Measurements from ENCODE around the gene LHX6. TPM values are rescaled to one million over a fixed set of nuclear protein-coding genes. Genes with fewer than 3 reads are reported as not detected.

Gene LHX6
- total RNA-seq, 1 experiment from 2014 or later, result 6.1 TPM

DNA sequence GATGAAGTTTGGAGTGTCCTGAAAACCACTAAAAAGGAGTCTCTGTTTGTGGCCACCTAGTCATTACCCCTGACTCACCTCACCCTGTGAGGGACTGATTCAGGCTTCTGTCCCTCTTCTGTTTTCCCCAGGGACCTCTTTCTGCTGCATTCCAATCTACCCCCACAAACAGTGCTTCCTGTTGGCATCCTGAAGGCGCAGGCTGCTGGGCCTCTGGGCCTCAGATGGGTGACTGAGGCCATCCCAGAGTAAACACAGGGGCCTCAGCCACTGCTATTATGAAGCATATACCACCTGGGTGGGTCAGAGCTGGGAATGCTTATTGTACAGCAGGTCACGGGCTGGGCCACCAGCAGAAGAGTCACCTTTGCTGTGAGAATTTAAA lies 49.1 kb downstream of the LHX6 start:
- H3K36me3 ChIP-seq, result no peaks in the 10 kb centered on the region
- peak; percentile 31 to 43 for DNase-seq
- H3K4me3 ChIP-seq, result no peak overlapping the region
- H3K27me3 ChIP-seq, result peaks cover 2% of the 10 kb centered on the region; the same call in 1 of the 2 replicates
- no peaks in the 10 kb centered on the region for H3K9me3 ChIP-seq (replicated peaks)
- H3K27ac ChIP-seq, result no peak overlapping the region
- peaks cover 5% of the 10 kb centered on the region; the same call in 1 of the 2 replicates for H3K4me1 ChIP-seq

DNA sequence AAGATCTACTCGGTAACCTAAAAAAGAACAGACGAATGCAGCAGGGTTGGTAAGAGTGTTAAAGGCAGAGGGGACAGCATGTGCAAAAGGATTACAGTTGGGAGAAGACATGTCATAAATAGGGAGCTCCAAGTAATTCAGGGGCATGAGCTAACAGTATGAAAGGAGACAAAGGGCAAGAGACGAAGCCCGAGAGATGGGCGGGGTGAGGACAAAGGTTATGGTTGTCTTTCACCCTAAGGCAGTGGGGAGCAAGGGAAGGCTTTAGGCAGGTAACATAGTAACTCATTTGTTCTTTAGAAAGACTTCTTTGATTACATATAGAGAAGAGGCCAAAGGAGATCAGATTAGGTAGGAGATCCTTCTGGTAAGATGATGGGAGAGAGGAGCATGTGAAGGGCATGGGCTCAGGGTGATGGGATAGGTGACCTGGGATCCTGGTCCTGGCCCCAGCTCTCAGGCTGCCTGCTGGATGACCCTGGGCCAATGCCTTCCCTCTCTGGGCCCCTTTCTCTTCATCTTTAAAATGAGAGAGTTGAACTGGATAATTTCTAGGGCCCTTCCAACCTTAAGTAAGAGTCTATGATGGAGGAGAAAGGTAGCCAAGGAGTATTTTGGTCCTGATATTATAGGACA lies 49.6 kb downstream of the LHX6 start:
- H3K27ac ChIP-seq, result no peak overlapping the region
- H3K4me1 ChIP-seq, result peaks cover 5% of the 10 kb centered on the region; the same call in 1 of the 2 replicates
- H3K36me3 ChIP-seq, result no peaks in the 10 kb centered on the region
- H3K9me3 ChIP-seq (replicated peaks), result no peaks in the 10 kb centered on the region
- no peak overlapping the region for H3K4me3 ChIP-seq
- peaks cover 2% of the 10 kb centered on the region; the same call in 1 of the 2 replicates for H3K27me3 ChIP-seq
- no peak for DNase-seq

DNA sequence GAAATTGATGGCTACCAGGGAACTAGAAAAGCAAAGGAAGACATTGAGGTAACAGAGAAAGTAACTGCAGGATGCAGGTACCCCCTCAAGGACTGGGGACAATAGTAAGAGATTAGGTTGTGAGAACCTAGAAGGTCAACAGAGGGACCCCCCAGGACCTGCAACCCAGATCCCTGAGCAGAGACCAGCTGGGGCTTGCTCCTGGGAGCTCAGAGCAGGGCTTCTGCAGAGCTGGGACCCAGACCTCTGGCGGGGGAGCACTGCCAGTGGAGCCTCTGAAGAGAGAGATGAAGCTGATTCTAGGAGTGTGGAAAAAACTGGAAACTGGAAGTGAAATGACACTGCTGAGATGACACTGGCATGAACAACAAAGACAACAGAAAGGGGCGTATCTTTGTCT lies 51.8 kb downstream of the LHX6 start:
- H3K4me3 ChIP-seq, result no peak overlapping the region
- no peak overlapping the region for H3K27ac ChIP-seq
- peaks cover 5% of the 10 kb centered on the region; the same call in 1 of the 2 replicates for H3K4me1 ChIP-seq
- no peaks in the 10 kb centered on the region for H3K36me3 ChIP-seq
- peaks cover 6% of the 10 kb centered on the region; the same call in 1 of the 2 replicates for H3K27me3 ChIP-seq
- H3K9me3 ChIP-seq (replicated peaks), result no peaks in the 10 kb centered on the region
- DNase-seq, result no peak

DNA sequence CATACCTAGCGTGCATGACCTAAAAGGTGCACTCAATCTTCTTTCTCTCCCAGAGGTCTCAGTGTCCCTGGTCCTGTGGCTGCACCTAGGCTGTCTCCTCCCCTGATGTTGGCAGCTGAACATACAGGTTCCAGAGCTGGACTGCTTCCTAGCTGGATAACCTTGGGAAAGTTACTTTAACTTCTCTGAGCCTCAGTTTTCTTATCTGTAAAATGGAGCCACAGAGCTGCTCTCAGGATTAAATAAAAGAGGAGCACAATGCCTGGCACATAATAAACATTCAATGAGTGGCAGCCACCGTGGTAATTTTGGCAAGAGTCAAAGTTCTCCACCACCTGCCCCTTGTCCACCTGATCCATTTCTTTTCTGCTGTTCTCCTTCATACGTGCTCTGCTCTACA lies 55.1 kb downstream of the LHX6 start:
- Histone ChIP-seq H3K27me3 (peaks cover 13% of the 10 kb centered on the region), H3K36me3 (no peaks in the 10 kb centered on the region), H3K4me1 (no peaks in the 10 kb centered on the region), H3K4me3 (no peak overlapping the region), H3K27ac (no peak overlapping the region), H3K9me3 (replicated peaks) (no peaks in the 10 kb centered on the region)
- no peak for DNase-seq

DNA sequence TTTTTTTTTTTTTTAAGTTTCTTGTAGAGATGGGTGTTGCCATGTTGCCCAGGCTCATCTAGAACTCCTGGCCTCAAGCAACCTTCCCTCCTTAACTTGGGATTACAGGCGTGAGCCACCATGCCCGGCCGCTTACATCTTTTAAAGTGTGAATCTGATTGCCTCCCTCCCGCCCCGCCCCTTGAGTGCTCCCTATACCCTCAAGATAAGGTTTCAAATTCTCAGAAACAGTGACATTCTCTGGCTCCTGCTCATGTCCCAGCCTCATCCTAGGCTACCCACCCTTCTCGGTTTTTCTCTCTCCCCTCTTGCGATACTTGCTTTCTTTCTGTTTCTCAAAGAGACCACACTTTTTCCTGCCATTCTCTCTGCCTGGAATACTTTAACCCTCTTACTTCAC lies 56.6 kb downstream of the LHX6 start:
- peaks cover 13% of the 10 kb centered on the region for H3K27me3 ChIP-seq

DNA sequence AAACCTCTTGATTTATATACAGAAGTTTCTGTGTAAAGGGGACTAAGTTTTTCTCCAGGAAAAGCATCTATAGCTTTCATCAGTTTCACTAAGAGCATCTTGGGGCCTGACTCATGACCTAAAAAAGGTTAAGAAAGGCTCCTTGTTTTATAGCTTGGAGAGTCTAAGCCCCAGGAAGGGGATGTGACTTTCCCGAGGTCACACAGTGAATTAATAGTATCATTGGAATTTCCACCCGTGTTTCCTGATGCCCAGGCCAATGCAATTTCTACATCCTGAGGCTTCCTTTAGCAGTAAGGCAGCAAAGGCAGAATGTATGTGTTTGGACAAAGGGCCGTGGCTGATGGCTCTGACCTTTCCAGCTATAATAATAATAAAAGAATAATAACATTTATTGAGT lies 60.4 kb downstream of the LHX6 start:
- no peak for DNase-seq
- Histone ChIP-seq H3K27ac (no peak overlapping the region), H3K9me3 (replicated peaks) (no peaks in the 10 kb centered on the region), H3K4me3 (no peak overlapping the region), H3K36me3 (no peaks in the 10 kb centered on the region), H3K4me1 (no peaks in the 10 kb centered on the region), H3K27me3 (peaks cover 10% of the 10 kb centered on the region)

More for the DNA sequence above, 56.6 kb downstream of the LHX6 start:
- no peak for DNase-seq
- no peaks in the 10 kb centered on the region for H3K9me3 ChIP-seq (replicated peaks)
- H3K4me3 ChIP-seq, result no peak overlapping the region
- no peaks in the 10 kb centered on the region for H3K4me1 ChIP-seq
- no peak overlapping the region for H3K27ac ChIP-seq
- no peaks in the 10 kb centered on the region for H3K36me3 ChIP-seq

DNA sequence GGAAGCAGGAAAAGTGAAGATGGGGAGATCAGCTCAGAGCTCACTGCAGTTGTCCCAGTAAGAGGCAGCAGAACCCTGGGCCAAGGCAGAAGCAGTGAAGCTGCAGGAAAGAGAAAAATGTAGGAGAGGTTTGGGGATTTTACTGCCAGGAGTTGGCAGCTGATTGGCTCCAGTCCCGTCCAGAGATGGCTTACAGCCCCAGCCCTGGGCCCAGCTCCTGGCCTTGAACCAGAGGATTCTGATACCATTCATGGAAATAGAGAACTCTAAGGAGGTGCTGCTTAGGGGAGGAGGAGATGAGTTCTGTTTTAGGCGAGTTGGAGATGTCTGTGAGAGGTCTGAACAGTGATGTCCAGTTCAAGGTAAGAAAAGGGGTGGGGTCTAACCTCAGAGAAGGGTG lies 64.5 kb downstream of the LHX6 start:
- Histone ChIP-seq H3K9me3 (replicated peaks) (0 out of 2 replicates have a peak, but pooled peaks cover 3% of the 10 kb centered on the region), H3K27me3 (no peaks in the 10 kb centered on the region), H3K4me3 (no peak overlapping the region), H3K27ac (no peak overlapping the region), H3K36me3 (no peaks in the 10 kb centered on the region), H3K4me1 (no peaks in the 10 kb centered on the region)
- DNase-seq, result no peak

DNA sequence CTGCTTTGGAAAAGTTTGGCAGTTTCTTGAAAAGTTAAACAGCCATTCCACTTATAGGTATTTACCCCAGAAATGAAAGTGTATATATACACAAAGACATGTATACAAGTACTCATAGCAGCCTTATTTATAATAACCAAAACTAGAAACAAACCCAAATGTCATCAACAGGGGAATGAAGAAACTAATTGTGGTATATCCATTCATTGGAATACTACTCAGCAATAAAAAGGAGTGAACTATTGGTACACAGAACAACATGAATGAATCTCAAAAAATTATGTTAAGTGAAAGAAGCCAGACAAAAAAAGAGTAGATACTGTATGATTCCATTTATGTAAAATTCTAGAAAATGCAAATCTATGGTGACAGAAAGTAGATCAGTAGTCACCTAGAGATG lies 66.3 kb downstream of the LHX6 start:
- Histone ChIP-seq H3K27me3 (no peaks in the 10 kb centered on the region), H3K27ac (no peak overlapping the region), H3K4me3 (no peak overlapping the region), H3K9me3 (replicated peaks) (0 out of 2 replicates have a peak, but pooled peaks cover 3% of the 10 kb centered on the region), H3K36me3 (no peaks in the 10 kb centered on the region), H3K4me1 (no peaks in the 10 kb centered on the region)
- DNase-seq, result no peak

DNA sequence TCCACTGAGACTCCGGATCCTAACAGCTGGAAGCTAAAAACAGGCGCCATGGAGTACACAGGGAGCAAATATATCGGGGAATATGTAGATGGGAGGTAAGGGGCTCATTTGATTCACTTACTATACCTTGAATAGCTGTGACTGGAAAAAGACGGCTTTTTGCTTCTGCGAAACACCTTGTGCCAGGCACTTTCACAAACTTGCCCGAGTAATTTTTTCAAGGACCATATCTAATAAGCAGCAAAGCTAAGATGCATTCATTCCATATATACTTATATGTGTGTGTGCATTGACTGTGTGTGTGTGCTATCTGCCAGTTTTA lies 68.9 kb downstream of the LHX6 start:
- H3K27ac ChIP-seq, result no peak overlapping the region

DNA sequence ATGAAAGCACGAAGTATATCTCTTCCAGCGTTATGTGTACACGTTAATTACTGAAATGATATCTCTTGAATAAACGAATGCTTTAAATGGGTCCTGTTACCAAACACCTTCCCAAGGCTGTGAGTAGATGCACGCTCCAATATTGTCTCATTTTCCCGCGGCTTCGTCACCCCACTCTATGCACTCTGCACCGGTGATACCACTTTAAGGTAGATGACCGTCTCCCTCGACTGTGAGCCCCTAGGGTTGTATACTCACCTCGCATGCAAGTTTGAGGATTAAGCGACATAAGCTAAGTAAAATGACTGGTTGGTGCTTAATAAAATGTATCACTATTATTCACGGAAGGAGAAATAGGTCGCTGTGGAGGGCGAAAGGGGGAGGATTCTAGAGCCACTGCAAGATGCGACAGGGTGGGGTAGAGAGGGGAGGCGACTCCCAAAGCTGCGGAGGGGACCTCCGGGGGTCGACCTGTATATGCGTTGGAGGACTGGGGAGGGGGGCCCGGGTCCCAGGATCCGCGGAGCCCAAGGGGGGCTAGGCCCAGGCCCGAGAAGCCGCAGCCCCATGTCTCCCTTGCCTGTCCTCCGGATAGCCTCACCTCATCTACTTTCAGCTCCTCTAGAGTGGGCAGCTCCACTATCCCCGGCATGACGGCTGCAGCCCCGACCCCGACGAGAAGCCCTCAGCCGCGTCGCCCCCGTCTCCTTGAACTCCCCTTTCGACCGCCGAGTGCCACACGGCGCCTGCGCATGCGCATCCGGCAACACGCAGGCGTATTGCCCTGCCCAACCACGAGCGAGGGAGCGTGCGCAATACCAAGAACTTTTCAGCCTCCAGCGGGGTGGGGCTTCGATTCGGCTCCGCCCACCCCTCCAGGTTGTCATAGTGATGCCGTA lies 69.5 kb downstream of the LHX6 start, which contains the start of the genes MORN5 and NDUFA8:
Gene MORN5 (plus strand): TSS at position 883 of the 899 bp plus-strand sequence. CDS start 65 bp downstream, outside the sequence.
Gene NDUFA8 (minus strand): TSS at position 754 of the 899 bp plus-strand sequence. CDS start 102 bp downstream, at position 652.
- H3K4me1 ChIP-seq, result no peaks in the 10 kb centered on the region
- H3K4me3 ChIP-seq, result peak within 1 kb of the TSS; percentile 85
- no peaks in the 10 kb centered on the region for H3K27me3 ChIP-seq
- DNase-seq, result peak; percentile 98 to 99
- no peaks in the 10 kb centered on the region for H3K36me3 ChIP-seq
- peak within 1 kb of the TSS; percentile 57 for H3K27ac ChIP-seq
- 0 out of 2 replicates have a peak, but pooled peaks cover 3% of the 10 kb centered on the region for H3K9me3 ChIP-seq (replicated peaks)

More for the DNA sequence above, 68.9 kb downstream of the LHX6 start:
- peak overlapping the region; percentile 85 for H3K4me3 ChIP-seq
- no peaks in the 10 kb centered on the region for H3K36me3 ChIP-seq
- no peak for DNase-seq
- 0 out of 2 replicates have a peak, but pooled peaks cover 3% of the 10 kb centered on the region for H3K9me3 ChIP-seq (replicated peaks)
- H3K27me3 ChIP-seq, result no peaks in the 10 kb centered on the region
- H3K4me1 ChIP-seq, result no peaks in the 10 kb centered on the region

DNA sequence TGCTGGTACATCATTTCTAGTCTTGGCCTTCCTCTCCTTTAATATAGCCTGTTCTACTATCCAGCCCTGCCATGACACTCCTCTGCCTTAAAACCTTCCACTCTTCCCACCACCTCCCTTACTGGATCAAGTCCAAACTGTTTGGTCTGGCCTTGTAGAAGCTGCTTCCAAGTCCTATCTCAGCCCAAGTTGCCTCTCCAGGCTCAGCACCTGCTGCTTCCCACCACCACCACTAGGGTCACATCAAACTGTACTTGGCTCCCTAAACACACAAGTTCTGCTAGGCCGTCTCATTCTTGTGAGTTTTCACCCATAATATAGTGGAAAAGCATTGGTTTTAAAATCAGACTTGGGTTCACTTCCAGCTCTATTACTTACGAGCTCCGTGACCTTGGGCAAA lies 70.6 kb downstream of the LHX6 start:
- no peaks in the 10 kb centered on the region for H3K36me3 ChIP-seq

DNA sequence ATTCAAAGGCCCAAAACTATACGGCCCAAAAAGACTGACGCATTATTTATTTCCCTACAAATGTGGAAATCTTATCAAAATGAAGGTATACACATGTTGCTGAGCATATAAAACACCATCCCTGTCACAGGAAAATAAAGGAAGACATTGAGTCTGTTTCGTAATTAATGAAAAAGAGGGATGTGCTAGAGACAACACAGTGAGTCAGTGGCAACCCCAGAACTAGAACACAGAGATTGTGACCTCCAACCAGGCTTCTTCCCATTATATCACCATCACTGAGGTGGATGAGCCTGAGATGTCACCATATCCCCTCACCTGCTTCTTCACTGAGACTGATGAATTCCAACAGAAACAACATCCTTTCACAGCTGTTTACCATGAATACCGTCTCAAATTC lies 73.0 kb downstream of the LHX6 start:
- Histone ChIP-seq H3K36me3 (peaks cover 13% of the 10 kb centered on the region), H3K27ac (no peak overlapping the region), H3K4me3 (no peak overlapping the region), H3K4me1 (no peaks in the 10 kb centered on the region), H3K27me3 (no peaks in the 10 kb centered on the region), H3K9me3 (replicated peaks) (no peaks in the 10 kb centered on the region; the same call in 1 of the 2 replicates)
- peak in 1 of 2 experiments; percentile 15 for DNase-seq

More for the DNA sequence above, 70.6 kb downstream of the LHX6 start:
- DNase-seq, result peak; percentile 46 to 65
- no peak overlapping the region for H3K27ac ChIP-seq
- H3K4me3 ChIP-seq, result no peak overlapping the region
- no peaks in the 10 kb centered on the region for H3K27me3 ChIP-seq
- peaks cover 3% of the 10 kb centered on the region; the same call in 1 of the 2 replicates for H3K9me3 ChIP-seq (replicated peaks)
- H3K4me1 ChIP-seq, result no peaks in the 10 kb centered on the region
